A549 (cell line): ENCODE measurements around the gene ZBTB20.

ENCODE experiments used
- CBX2 ChIP-seq: fragments of 200-600 bp; sonication (generic); IDR thresholded peaks from 2 replicates; pipeline ENCODE4 v1.6.1; 2016; ENCODE audit warnings: low read depth, mild to moderate bottlenecking, borderline replicate concordance
- CHD2 ChIP-seq: fragments of 150-350 bp; IDR thresholded peaks from 2 replicates; pipeline ENCODE4 v1.6.1; 2014; ENCODE audit warnings: low read length; ENCODE audit not compliant: partially characterized antibody
- EP300 ChIP-seq, 2 experiments: fragments of >200 bp; sonication (Bioruptor Twin); formaldehyde crosslinking; IDR thresholded peaks; 2 replicates in 1 of 2; 3 replicates in 1 of 2; pipeline ENCODE4 v1.6.1; 2016 to 2017
- MAZ ChIP-seq: fragments of 150-350 bp; IDR thresholded peaks from 2 replicates; pipeline ENCODE4 v1.6.1; 2014; ENCODE audit warnings: antibody characterized with exemption, low read depth, low read length, borderline replicate concordance
- POLR2A ChIP-seq: IDR thresholded peaks from 2 replicates; pipeline ENCODE4 v1.6.1; 2012; ENCODE audit warnings: mild to moderate bottlenecking, low read length
- RAD21 ChIP-seq, 2 experiments: fragments of >200 bp in 1 of 2; sonication (Bioruptor Twin) in 1 of 2; formaldehyde crosslinking in 1 of 2; IDR thresholded peaks in 1 of 2; conservative IDR thresholded peaks in 1 of 2; 2 replicates in 1 of 2; 3 replicates in 1 of 2; pipeline ENCODE4 v1.6.1; 2012 to 2018; ENCODE audit warnings: inconsistent platforms in 1 of 2
- RARB ChIP-seq: fragments of 250-450 bp; sonication (Bioruptor Pico); IDR thresholded peaks from 2 replicates; pipeline ENCODE4 v1.8.0; 2021; ENCODE audit warnings: mild to moderate bottlenecking, moderate library complexity
- RCOR1 ChIP-seq: fragments of 150-350 bp; IDR thresholded peaks from 2 replicates; pipeline ENCODE4 v1.6.1; 2014; ENCODE audit warnings: antibody characterized with exemption, low read length, low read depth
- SREBF2 ChIP-seq: fragments of 450-650 bp; IDR thresholded peaks from 2 replicates; pipeline ENCODE4 v1.6.1; 2014; ENCODE audit warnings: mild to moderate bottlenecking, moderate library complexity
- TF ChIP-seq, protein P1 (sequence below): fragments of 200-600 bp; sonication (generic); IDR thresholded peaks from 2 replicates; pipeline ENCODE4 v1.6.1; 2016; ENCODE audit warnings: antibody characterized with exemption, mild to moderate bottlenecking, moderate library complexity
- TF ChIP-seq, protein P2 (sequence below): fragments of >200 bp; sonication (Bioruptor Twin); formaldehyde crosslinking; IDR thresholded peaks from 3 replicates; pipeline ENCODE4 v1.5.1; 2016
- TF ChIP-seq, protein P3 (sequence below): fragments of 450-650 bp; IDR thresholded peaks from 2 replicates; pipeline ENCODE4 v1.6.1; 2014; ENCODE audit warnings: antibody characterized with exemption
- TF ChIP-seq, protein P4 (sequence below): IDR thresholded peaks from 2 replicates; pipeline ENCODE4 v1.6.1; 2012

DNA sequence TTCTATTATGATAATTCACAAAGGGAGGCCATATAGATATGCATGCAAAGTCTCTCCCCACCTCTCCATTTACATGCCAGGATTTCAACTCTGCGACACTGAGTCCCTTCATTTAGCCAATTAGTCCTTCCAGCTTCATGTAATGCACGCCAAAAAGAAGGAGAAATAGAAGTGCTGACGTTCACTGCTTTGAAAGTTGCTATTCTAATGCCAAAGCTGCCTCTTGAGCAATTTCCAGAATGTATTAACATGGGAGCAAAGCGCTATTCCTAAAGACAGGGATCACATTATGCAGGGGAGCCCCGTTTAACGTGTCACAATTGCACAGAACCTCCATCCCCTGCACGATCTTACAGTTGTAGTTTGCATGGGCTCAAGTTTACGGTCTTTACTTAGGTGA, 722.8 kb downstream of the ZBTB20 start:
- TF ChIP-seq EP300 (IDR thresholded peaks at IDR 0.05), result no peak
- TF ChIP-seq, protein P1, sequence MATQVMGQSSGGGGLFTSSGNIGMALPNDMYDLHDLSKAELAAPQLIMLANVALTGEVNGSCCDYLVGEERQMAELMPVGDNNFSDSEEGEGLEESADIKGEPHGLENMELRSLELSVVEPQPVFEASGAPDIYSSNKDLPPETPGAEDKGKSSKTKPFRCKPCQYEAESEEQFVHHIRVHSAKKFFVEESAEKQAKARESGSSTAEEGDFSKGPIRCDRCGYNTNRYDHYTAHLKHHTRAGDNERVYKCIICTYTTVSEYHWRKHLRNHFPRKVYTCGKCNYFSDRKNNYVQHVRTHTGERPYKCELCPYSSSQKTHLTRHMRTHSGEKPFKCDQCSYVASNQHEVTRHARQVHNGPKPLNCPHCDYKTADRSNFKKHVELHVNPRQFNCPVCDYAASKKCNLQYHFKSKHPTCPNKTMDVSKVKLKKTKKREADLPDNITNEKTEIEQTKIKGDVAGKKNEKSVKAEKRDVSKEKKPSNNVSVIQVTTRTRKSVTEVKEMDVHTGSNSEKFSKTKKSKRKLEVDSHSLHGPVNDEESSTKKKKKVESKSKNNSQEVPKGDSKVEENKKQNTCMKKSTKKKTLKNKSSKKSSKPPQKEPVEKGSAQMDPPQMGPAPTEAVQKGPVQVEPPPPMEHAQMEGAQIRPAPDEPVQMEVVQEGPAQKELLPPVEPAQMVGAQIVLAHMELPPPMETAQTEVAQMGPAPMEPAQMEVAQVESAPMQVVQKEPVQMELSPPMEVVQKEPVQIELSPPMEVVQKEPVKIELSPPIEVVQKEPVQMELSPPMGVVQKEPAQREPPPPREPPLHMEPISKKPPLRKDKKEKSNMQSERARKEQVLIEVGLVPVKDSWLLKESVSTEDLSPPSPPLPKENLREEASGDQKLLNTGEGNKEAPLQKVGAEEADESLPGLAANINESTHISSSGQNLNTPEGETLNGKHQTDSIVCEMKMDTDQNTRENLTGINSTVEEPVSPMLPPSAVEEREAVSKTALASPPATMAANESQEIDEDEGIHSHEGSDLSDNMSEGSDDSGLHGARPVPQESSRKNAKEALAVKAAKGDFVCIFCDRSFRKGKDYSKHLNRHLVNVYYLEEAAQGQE, result no peak
- no peak for TF ChIP-seq POLR2A
- no peak for TF ChIP-seq RCOR1
- TF ChIP-seq, protein P2, sequence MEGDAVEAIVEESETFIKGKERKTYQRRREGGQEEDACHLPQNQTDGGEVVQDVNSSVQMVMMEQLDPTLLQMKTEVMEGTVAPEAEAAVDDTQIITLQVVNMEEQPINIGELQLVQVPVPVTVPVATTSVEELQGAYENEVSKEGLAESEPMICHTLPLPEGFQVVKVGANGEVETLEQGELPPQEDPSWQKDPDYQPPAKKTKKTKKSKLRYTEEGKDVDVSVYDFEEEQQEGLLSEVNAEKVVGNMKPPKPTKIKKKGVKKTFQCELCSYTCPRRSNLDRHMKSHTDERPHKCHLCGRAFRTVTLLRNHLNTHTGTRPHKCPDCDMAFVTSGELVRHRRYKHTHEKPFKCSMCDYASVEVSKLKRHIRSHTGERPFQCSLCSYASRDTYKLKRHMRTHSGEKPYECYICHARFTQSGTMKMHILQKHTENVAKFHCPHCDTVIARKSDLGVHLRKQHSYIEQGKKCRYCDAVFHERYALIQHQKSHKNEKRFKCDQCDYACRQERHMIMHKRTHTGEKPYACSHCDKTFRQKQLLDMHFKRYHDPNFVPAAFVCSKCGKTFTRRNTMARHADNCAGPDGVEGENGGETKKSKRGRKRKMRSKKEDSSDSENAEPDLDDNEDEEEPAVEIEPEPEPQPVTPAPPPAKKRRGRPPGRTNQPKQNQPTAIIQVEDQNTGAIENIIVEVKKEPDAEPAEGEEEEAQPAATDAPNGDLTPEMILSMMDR, result no peak
- TF ChIP-seq SREBF2, result no peak
- TF ChIP-seq, protein P3, sequence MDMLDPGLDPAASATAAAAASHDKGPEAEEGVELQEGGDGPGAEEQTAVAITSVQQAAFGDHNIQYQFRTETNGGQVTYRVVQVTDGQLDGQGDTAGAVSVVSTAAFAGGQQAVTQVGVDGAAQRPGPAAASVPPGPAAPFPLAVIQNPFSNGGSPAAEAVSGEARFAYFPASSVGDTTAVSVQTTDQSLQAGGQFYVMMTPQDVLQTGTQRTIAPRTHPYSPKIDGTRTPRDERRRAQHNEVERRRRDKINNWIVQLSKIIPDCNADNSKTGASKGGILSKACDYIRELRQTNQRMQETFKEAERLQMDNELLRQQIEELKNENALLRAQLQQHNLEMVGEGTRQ, result no peak
- TF ChIP-seq MAZ, result no peak
- TF ChIP-seq CHD2, result no peak
- TF ChIP-seq, protein P4, sequence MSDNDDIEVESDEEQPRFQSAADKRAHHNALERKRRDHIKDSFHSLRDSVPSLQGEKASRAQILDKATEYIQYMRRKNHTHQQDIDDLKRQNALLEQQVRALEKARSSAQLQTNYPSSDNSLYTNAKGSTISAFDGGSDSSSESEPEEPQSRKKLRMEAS, result no peak
- no peak for TF ChIP-seq CBX2
- TF ChIP-seq RAD21 (conservative IDR thresholded peaks at IDR 0.05 in 1 of 2, IDR thresholded peaks at IDR 0.05 in 1 of 2), result no peak
- TF ChIP-seq RARB, result no peak
